HCT116 (cell line): Measurements from ENCODE around the gene MYH11. TPM values are rescaled to one million over a fixed set of nuclear protein-coding genes. Genes with fewer than 3 reads are reported as not detected.

Experiments used
- ATAC-seq: fragments of 200-7000 bp; cut with Tn5 transposase; 2 replicates; pipeline ENCODE4 v1.9.1; 2020; ENCODE audit warnings: mild to moderate bottlenecking, moderate library complexity
- BruUV-seq: library from RNA; stranded (reverse); fragments of 400-500 nt; replicated peaks from 2 replicates; lab custom pipeline; 2021; lab: Mats Ljungman, UMichigan
- CTCF ChIA-PET: fragments of 300-600 bp; sonication (Branson Sonifier 250); formaldehyde crosslinking; loops from one replicate; lab custom pipeline; 2021; ENCODE audit warnings: antibody characterized with exemption; lab: Charles Lee
- POLR2A ChIA-PET: fragments of 300-600, 350-600 bp; sonication (Branson Sonifier 250); formaldehyde crosslinking; loops from one replicate; lab custom pipeline; 2021; ENCODE audit warnings: antibody characterized with exemption; lab: Charles Lee
- RAD21 ChIA-PET, 2 experiments: fragments of 300-600 bp; sonication (Branson Sonifier 250); formaldehyde crosslinking; loops; one replicate each; lab custom pipeline; 2023; ENCODE audit warnings: low total read pairs in 2 of 2; ENCODE audit not compliant: uncharacterized antibody in 2 of 2, unreplicated experiment in 2 of 2, low non-redundant PET in 1 of 2; lab: Charles Lee
- DNase-seq: peaks from one replicate; pipeline ENCODE4 v3.0.0-alpha.2; 2010; ENCODE audit warnings: low read depth, low spot score
- H2AFZ ChIP-seq: fragments of 200-600 bp; shearing (Covaris generic), sonication (generic); 2 replicates; pipeline ENCODE4 v1.6.1; 2017; ENCODE audit warnings: low read depth, mixed run types, mixed read lengths, antibody characterized with exemption, low read length; ENCODE audit not compliant: poor library complexity, severe bottlenecking
- H3K27ac ChIP-seq: 2 replicates; pipeline ENCODE4 v1.5.1; 2012; ENCODE audit warnings: low read depth, low read length
- H3K27me3 ChIP-seq: fragments of 200-600 bp; sonication (generic); 2 replicates; pipeline ENCODE4 v1.6.1; 2016; ENCODE audit warnings: mixed run types, low read length, mixed read lengths; ENCODE audit not compliant: insufficient read depth
- H3K36me3 ChIP-seq, 2 experiments: fragments of 200-500 bp in 1 of 2; fragments of 200-600 bp in 1 of 2; sonication (Bioruptor generic) in 1 of 2; sonication (generic) in 1 of 2; 2 replicates each; pipeline versions ENCODE4 v1.5.1 to v1.6.1; 2014 to 2016; ENCODE audit warnings: low read length in 2 of 2, inconsistent platforms in 1 of 2, mixed read lengths in 1 of 2, mixed run types in 1 of 2; ENCODE audit not compliant: insufficient read depth in 2 of 2, control insufficient read depth in 1 of 2
- H3K4me1 ChIP-seq, 2 experiments: fragments of 200-600 bp in 1 of 2; sonication (generic) in 1 of 2; 2 replicates each; pipeline versions ENCODE4 v1.5.1 to v1.6.1; 2012 to 2017; ENCODE audit warnings: low read length in 2 of 2, inconsistent platforms in 1 of 2, mild to moderate bottlenecking in 1 of 2, mixed read lengths in 1 of 2, mixed run types in 1 of 2, moderate library complexity in 1 of 2; ENCODE audit not compliant: insufficient read depth in 2 of 2, control insufficient read depth in 1 of 2
- H3K4me2 ChIP-seq: fragments of 200-600 bp; sonication (generic); 2 replicates; pipeline ENCODE4 v1.6.1; 2017; ENCODE audit warnings: mixed run types, low read length, mixed read lengths
- H3K4me3 ChIP-seq, 2 experiments: fragments of 200-600 bp in 1 of 2; sonication (generic) in 1 of 2; replicated peaks in 1 of 2; 2 replicates each; pipeline ENCODE4 v1.5.1; 2011 to 2016; ENCODE audit warnings: low read length in 2 of 2, control low read depth in 1 of 2, low read depth in 1 of 2, mild to moderate bottlenecking in 1 of 2, mixed read lengths in 1 of 2, mixed run types in 1 of 2
- H3K79me2 ChIP-seq: fragments of 200-600 bp; sonication (generic); 2 replicates; pipeline ENCODE4 v1.6.1; 2017; ENCODE audit warnings: mild to moderate bottlenecking, mixed run types, low read length, moderate library complexity, mixed read lengths; ENCODE audit not compliant: insufficient read depth
- H3K9ac ChIP-seq: fragments of 200-600 bp; sonication (generic); 2 replicates; pipeline ENCODE4 v1.6.1; 2016; ENCODE audit warnings: low read length, mixed read lengths
- H3K9me2 ChIP-seq: fragments of 200-600 bp; sonication (generic), shearing (Covaris generic); 2 replicates; pipeline ENCODE4 v1.6.1; 2017; ENCODE audit warnings: mixed run types, mild to moderate bottlenecking, moderate library complexity; ENCODE audit not compliant: insufficient read depth
- H3K9me3 ChIP-seq, 2 experiments: fragments of 200-500 bp in 1 of 2; fragments of 200-600 bp in 1 of 2; sonication (Bioruptor generic) in 1 of 2; sonication (generic) in 1 of 2; 2 replicates each; pipeline ENCODE4 v1.6.1; 2014 to 2017; ENCODE audit warnings: low read length in 2 of 2, mixed read lengths in 2 of 2, inconsistent platforms in 1 of 2, low read depth in 1 of 2, mild to moderate bottlenecking in 1 of 2, mixed run types in 1 of 2, moderate library complexity in 1 of 2; ENCODE audit not compliant: control insufficient read depth in 1 of 2, insufficient read depth in 1 of 2
- H4K20me1 ChIP-seq: fragments of 200-600 bp; sonication (generic), shearing (Covaris generic); 2 replicates; pipeline ENCODE4 v1.6.1; 2017; ENCODE audit warnings: mixed run types, mild to moderate bottlenecking, moderate library complexity; ENCODE audit not compliant: insufficient read depth
- CBX3 ChIP-seq: IDR thresholded peaks from 2 replicates; pipeline ENCODE4 v1.6.1; 2012; ENCODE audit warnings: low read depth
- CEBPB ChIP-seq: IDR thresholded peaks from 2 replicates; pipeline ENCODE4 v1.6.1; 2012; ENCODE audit warnings: low read depth
- EGR1 ChIP-seq: IDR thresholded peaks from 2 replicates; pipeline ENCODE4 v1.6.1; 2012; ENCODE audit warnings: low read depth
- EZH2 ChIP-seq: fragments of 200-600 bp; sonication (generic); IDR thresholded peaks from 2 replicates; pipeline ENCODE4 v1.6.1; 2017; ENCODE audit warnings: antibody characterized with exemption, mixed run types
- FOSL1 ChIP-seq: IDR thresholded peaks from 2 replicates; pipeline ENCODE4 v1.6.1; 2012; ENCODE audit warnings: low read depth
- JUND ChIP-seq: IDR thresholded peaks from 2 replicates; pipeline ENCODE4 v1.6.1; 2012
- POLR2A ChIP-seq: IDR thresholded peaks from 2 replicates; pipeline ENCODE4 v1.7.0; 2011; ENCODE audit warnings: borderline replicate concordance; ENCODE audit not compliant: insufficient read depth, insufficient read length; ENCODE audit errors: extremely low read depth
- POLR2AphosphoS5 ChIP-seq: IDR thresholded peaks from 2 replicates; pipeline ENCODE4 v1.6.1; 2011; ENCODE audit warnings: mild to moderate bottlenecking, low read depth, low read length, moderate library complexity
- RAD21 ChIP-seq: IDR thresholded peaks from 2 replicates; pipeline ENCODE4 v1.6.1; 2012; ENCODE audit warnings: low read depth, mild to moderate bottlenecking
- SP1 ChIP-seq: IDR thresholded peaks from 2 replicates; pipeline ENCODE4 v1.6.1; 2012; ENCODE audit warnings: low read depth
- YY1 ChIP-seq: IDR thresholded peaks from 2 replicates; pipeline ENCODE4 v1.6.1; 2011; ENCODE audit warnings: low read length, low read depth, moderate library complexity, mild to moderate bottlenecking; ENCODE audit not compliant: insufficient replicate concordance; ENCODE audit errors: extremely low read depth
- ZFX ChIP-seq: fragments of 450-650 bp; IDR thresholded peaks from 2 replicates; pipeline ENCODE4 v1.6.1; 2017
- intact Hi-C: fragments of 100-400 bp; cut with micrococcal nuclease; formaldehyde crosslinking; loops from 2 replicates; pipeline ENCODE4 v1.10.0; 2022
- total RNA-seq: library from RNA; stranded (reverse); gene quantifications from one replicate; pipeline ENCODE4 v1.2.1, GENCODE V29; 2021; ENCODE audit not compliant: unreplicated experiment
- TF ChIP-seq, protein P1 (sequence below): IDR thresholded peaks from 2 replicates; pipeline ENCODE4 v1.6.1; 2011; ENCODE audit warnings: mild to moderate bottlenecking, low read length, moderate library complexity; ENCODE audit not compliant: insufficient replicate concordance; ENCODE audit errors: extremely low read depth
- TF ChIP-seq, protein P2 (sequence below): IDR thresholded peaks from 2 replicates; pipeline ENCODE4 v1.6.1; 2012
- TF ChIP-seq, protein P3 (sequence below): IDR thresholded peaks from 2 replicates; pipeline ENCODE4 v1.6.1; 2012; ENCODE audit warnings: low read depth
- TF ChIP-seq, protein P4 (sequence below), 3 experiments: fragments of 200-600 bp in 1 of 3; sonication (generic) in 1 of 3; IDR thresholded peaks in 2 of 3; conservative IDR thresholded peaks in 1 of 3; 2 replicates each; pipeline ENCODE4 v1.5.1; 2012 to 2017; ENCODE audit warnings: low read depth in 2 of 3, low read length in 2 of 3, antibody characterized with exemption in 1 of 3, borderline replicate concordance in 1 of 3, control low read depth in 1 of 3, mild to moderate bottlenecking in 1 of 3, mixed read lengths in 1 of 3, mixed run types in 1 of 3, moderate library complexity in 1 of 3; ENCODE audit not compliant: insufficient read depth in 1 of 3

MYH11 gene
- total RNA-seq, 1 experiment from 2014 or later, result 0.61 TPM

DNA sequence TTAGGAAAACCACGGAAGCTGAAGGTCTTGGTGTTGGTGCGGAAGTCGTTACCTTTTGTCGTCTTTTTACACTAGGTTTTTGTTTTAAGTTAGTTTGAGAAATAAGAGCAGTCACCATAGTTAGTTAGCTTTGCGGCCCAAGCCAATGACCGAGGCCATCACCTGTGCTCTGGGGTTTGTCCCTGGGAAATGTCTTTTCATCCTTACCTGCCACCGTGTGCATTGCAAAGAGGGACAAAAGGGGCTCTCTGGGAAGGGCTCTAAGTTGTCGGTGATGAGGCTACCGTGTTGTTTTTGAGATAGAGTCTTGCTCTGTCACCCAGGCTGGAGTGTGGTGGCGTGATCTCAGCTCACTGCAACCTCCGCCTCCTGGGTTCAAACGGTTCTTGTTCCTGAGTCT lies 157.0 kb downstream of the MYH11 start:
- no peak overlapping the region for H2AFZ ChIP-seq
- POLR2A ChIA-PET, result no interaction called here
- H3K27ac ChIP-seq, result no peak overlapping the region
- DNase-seq (no peak), ATAC-seq (no peak)
- H3K27me3 ChIP-seq, result no peaks in the 10 kb centered on the region
- TF ChIP-seq ZFX, result no peak
- no peak for TF ChIP-seq EZH2
- TF ChIP-seq POLR2A, result no peak
- TF ChIP-seq CBX3, result no peak
- TF ChIP-seq, protein P1, sequence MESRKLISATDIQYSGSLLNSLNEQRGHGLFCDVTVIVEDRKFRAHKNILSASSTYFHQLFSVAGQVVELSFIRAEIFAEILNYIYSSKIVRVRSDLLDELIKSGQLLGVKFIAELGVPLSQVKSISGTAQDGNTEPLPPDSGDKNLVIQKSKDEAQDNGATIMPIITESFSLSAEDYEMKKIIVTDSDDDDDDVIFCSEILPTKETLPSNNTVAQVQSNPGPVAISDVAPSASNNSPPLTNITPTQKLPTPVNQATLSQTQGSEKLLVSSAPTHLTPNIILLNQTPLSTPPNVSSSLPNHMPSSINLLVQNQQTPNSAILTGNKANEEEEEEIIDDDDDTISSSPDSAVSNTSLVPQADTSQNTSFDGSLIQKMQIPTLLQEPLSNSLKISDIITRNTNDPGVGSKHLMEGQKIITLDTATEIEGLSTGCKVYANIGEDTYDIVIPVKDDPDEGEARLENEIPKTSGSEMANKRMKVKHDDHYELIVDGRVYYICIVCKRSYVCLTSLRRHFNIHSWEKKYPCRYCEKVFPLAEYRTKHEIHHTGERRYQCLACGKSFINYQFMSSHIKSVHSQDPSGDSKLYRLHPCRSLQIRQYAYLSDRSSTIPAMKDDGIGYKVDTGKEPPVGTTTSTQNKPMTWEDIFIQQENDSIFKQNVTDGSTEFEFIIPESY, result no peak
- TF ChIP-seq YY1, result no peak
- TF ChIP-seq POLR2AphosphoS5, result no peak
- TF ChIP-seq, protein P2, sequence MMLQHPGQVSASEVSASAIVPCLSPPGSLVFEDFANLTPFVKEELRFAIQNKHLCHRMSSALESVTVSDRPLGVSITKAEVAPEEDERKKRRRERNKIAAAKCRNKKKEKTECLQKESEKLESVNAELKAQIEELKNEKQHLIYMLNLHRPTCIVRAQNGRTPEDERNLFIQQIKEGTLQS, result no peak
- no peak for TF ChIP-seq JUND
- no peak for TF ChIP-seq RAD21
- TF ChIP-seq SP1, result no peak
- no peak for TF ChIP-seq EGR1
- TF ChIP-seq, protein P3, sequence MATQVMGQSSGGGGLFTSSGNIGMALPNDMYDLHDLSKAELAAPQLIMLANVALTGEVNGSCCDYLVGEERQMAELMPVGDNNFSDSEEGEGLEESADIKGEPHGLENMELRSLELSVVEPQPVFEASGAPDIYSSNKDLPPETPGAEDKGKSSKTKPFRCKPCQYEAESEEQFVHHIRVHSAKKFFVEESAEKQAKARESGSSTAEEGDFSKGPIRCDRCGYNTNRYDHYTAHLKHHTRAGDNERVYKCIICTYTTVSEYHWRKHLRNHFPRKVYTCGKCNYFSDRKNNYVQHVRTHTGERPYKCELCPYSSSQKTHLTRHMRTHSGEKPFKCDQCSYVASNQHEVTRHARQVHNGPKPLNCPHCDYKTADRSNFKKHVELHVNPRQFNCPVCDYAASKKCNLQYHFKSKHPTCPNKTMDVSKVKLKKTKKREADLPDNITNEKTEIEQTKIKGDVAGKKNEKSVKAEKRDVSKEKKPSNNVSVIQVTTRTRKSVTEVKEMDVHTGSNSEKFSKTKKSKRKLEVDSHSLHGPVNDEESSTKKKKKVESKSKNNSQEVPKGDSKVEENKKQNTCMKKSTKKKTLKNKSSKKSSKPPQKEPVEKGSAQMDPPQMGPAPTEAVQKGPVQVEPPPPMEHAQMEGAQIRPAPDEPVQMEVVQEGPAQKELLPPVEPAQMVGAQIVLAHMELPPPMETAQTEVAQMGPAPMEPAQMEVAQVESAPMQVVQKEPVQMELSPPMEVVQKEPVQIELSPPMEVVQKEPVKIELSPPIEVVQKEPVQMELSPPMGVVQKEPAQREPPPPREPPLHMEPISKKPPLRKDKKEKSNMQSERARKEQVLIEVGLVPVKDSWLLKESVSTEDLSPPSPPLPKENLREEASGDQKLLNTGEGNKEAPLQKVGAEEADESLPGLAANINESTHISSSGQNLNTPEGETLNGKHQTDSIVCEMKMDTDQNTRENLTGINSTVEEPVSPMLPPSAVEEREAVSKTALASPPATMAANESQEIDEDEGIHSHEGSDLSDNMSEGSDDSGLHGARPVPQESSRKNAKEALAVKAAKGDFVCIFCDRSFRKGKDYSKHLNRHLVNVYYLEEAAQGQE, result no peak
- TF ChIP-seq CEBPB, result no peak
- TF ChIP-seq, protein P4, sequence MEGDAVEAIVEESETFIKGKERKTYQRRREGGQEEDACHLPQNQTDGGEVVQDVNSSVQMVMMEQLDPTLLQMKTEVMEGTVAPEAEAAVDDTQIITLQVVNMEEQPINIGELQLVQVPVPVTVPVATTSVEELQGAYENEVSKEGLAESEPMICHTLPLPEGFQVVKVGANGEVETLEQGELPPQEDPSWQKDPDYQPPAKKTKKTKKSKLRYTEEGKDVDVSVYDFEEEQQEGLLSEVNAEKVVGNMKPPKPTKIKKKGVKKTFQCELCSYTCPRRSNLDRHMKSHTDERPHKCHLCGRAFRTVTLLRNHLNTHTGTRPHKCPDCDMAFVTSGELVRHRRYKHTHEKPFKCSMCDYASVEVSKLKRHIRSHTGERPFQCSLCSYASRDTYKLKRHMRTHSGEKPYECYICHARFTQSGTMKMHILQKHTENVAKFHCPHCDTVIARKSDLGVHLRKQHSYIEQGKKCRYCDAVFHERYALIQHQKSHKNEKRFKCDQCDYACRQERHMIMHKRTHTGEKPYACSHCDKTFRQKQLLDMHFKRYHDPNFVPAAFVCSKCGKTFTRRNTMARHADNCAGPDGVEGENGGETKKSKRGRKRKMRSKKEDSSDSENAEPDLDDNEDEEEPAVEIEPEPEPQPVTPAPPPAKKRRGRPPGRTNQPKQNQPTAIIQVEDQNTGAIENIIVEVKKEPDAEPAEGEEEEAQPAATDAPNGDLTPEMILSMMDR (IDR thresholded peaks at IDR 0.05 in 2 of 3, conservative IDR thresholded peaks at IDR 0.05 in 1 of 3; ENCODE audit: borderline replicate concordance in 1 of 3, insufficient read depth in 1 of 3, low read depth in 2 of 3, low read length in 2 of 3), result no peak
- TF ChIP-seq FOSL1, result no peak
- H3K4me3 ChIP-seq, result no peak overlapping the region
- no peaks in the 10 kb centered on the region for H3K79me2 ChIP-seq
- CTCF ChIA-PET, result no interaction called here
- no peak overlapping the region for H3K9ac ChIP-seq
- H3K9me2 ChIP-seq, result no peaks in the 10 kb centered on the region
- RAD21 ChIA-PET, result no interaction called here
- intact Hi-C loops, result loop anchor here (10.0 kb wide), 2 partner anchors 65 to 425 kb away; no protein-coding TSS in a partner anchor
- TSS peak; percentile 17 for BruUV-seq
- H3K36me3 ChIP-seq, result peaks cover 32 to 56% of the 10 kb centered on the region in 2 experiments
- H3K4me2 ChIP-seq, result no peak overlapping the region
- no peaks in the 10 kb centered on the region for H3K9me3 ChIP-seq
- H4K20me1 ChIP-seq, result no peaks in the 10 kb centered on the region
- H3K4me1 ChIP-seq, result no peaks in the 10 kb centered on the region
